ENCODE measurements around the gene TTC16. TPM values are rescaled to one million over a fixed set of nuclear protein-coding genes. Genes with fewer than 3 reads are reported as not detected.

Gene TTC16
- polyA plus RNA-seq, 1 donor, result 0.03 TPM

GRCh38 chr9:127698386-127698785 lies 17.5 kb upstream of the TTC16 start:
- DNase-seq (ENCODE audit: low read depth), result no peak

- DNase-seq (ENCODE audit: low read depth), result peak; percentile 94
These were observed 16.8 kb upstream of the TTC16 start for GRCh38 chr9:127698985-127699670.

DNA sequence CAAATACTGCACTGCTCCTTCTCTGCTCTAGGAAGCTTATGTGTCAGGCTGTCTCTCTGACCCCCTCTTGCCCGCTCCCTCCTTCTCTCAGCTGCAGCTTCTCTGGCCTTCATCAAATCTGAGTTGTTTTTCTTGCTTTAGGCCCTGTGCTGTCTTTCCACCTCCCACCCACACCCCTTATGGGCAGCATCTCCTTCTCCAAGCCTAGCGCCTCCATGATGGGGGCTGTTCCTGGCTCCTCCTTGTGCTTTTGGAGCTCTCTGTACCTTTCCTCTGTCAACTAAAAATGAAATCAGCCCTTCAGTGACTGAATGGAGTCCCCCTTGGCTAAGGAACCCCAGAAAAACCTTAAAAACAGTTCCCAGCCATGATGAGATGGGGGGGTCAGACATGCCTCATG lies 15.7 kb upstream of the TTC16 start:
- no peak for DNase-seq (ENCODE audit: low read depth)

DNA sequence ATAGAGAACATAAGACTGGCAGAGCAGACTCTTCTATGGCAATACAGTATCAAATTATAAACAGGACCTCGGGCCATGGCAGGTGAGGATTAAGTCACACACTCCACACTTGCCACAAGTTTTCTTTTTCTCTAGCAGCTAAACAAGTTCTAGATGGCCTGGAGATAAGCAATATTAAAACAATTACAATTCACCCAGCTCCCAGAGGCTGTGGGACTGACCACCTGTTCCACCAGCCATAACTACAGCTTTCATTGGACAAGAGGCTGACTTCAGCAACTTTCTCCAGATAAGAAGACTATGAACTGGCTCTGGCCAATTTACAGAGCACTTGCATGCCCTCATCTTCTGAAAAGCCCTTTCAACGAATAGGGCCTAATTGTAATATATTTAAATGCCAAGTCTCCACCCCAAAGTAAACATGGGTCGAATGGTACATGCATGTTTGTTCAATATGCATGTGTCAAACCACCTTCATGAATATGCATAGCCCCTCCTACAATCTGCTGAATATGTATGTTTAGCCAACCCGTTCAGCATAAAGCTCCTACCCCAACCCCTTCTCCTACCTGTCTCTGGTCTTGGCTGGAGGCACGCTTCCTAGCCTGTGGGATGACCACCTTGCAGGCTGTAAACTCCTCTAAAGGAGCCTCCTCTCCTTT lies 15.2 kb upstream of the TTC16 start:
- no peak for DNase-seq (ENCODE audit: low read depth)

- no peak for DNase-seq (ENCODE audit: low read depth)
These were observed 12.5 kb upstream of the TTC16 start for GRCh38 chr9:127703289-127703946.

DNA sequence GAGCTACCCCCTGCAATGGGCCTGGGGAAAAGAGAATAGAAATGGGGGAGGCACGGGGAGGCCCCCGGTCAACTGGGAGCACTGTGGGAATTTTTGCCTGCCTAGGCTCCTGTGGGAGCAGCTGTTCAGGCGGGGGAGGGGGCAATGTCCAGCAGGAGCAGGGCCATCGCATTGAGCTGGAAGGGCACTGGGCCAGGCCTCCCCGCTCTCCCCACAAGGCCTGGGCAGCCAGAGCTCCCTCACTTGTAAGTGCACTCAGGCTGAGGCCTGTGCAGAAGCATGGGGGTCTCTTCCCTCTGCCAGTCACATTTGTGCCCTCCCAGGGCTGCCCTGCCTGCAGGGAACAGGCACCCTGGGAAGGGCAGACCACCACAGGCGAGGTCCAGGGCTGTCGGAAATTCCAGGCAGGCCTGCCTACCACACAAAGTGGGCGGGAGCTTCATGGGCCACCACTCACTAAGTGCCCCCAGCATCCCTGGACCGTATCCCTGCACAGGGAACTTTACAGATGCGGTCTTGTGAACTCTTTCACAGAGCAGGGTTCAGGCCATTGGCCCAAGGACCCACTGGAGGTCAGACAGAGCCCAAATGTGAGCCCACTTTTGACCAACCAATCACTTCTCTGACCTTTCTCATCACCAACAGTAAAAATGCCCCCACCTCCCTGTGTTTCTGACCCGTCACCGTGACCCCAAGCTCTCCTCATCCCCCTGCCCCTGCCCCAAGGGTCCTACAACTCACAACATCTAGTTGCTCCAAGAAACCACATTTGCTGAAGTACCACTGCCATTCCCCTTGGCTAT lies 10.1 kb upstream of the TTC16 start:
- no peak for DNase-seq (ENCODE audit: low read depth)

DNA sequence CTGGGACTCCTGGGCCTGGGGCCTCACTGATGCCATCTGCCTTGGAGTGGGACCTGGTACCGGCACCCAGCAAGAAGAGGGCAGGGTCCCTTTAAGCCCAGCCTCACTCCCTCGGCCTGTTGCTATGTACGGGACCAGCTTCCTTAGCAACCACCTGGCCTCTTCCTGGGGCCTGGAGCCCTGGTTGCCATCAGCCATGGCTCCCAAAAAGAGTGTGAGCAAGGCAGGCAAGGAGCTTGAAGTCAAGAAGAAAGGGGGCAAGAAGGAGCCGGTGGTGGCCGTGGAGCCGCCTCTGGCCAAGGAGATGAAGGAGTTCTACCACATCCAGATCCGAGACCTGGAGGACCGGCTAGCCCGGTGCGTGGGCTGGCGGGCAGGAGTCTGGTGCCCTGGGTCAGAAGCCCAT lies 9.0 kb upstream of the TTC16 start, which contains the start of gene CFAP157:
Gene CFAP157 (plus strand): TSS at position 153 of the 406 bp plus-strand sequence. CDS start 44 bp downstream, at position 197.
- DNase-seq (ENCODE audit: low read depth), result no peak

- no peak for DNase-seq (ENCODE audit: low read depth)
These were observed 8.1 kb upstream of the TTC16 start for GRCh38 chr9:127707766-127708165.

GRCh38 chr9:127708952-127709587 lies 6.8 kb upstream of the TTC16 start:
- DNase-seq (ENCODE audit: low read depth), result no peak

GRCh38 chr9:127710204-127710783 lies 5.6 kb upstream of the TTC16 start:
- no peak for DNase-seq (ENCODE audit: low read depth)

DNA sequence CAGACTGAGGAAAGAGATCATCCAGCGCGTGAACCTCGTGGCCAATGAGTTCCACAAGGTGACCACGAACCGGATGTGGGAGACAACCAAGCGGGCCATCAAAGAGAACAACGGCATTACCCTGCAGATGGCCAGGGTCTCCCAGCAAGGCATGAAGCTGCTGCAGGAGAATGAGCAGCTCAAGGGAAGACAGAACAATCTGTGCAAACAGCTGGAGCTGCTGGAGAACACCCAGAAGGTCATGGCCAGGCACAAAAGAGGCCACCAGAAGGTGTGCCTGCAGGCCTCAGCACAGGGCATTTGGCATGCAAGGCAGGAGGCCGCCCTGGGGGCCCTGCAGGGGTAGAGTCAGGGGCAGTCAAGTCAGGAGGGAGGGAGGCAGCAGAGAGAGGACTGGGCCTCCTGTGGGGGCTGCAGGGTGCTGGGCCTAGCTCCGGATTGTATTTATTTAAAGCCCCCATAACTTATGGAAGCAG lies 4.6 kb upstream of the TTC16 start:
- DNase-seq (ENCODE audit: low read depth), result no peak

DNA sequence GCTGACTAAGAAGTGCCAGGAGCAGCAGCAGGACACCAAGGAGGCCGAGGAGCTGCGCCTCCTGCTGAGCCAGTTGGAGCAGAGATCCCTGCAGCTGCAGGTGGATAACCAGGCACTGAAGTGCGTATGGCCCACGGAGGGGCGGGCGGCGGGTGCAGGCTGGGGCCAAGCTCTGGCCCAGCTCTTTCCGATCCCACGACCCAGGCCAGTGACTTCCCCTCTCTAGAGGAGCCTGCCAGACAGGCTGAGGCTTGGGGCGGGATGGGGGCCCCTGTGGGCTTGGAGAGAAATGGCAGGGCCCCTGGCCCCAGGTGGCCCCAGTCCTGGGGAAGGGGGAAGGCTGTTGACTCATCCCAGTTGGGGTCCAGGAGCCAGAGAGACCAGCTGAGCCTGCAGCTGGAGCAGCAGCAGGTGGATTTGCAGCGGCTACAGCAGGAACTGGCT lies 4.0 kb upstream of the TTC16 start:
- DNase-seq (ENCODE audit: low read depth), result no peak

DNA sequence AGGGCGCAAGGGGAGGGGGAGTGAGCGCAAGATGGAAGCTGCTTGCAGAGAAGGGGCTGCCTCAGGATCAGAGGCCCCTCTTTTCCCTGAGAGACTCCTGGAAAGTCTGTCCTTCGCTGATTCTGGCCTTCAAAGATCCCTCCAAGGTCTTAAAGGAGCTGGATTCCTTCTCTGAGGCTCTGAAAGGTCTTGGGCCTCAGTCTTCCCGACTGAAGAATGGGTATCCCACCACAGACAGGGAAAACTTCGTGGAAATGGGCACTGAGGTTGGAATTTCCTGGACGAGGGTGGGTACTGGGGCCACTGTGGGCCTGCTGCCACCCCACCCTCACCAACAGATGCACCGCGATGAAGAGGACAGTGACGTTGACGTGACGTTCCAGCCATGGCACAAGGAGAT lies 3.5 kb upstream of the TTC16 start:
- DNase-seq (ENCODE audit: low read depth), result no peak

DNA sequence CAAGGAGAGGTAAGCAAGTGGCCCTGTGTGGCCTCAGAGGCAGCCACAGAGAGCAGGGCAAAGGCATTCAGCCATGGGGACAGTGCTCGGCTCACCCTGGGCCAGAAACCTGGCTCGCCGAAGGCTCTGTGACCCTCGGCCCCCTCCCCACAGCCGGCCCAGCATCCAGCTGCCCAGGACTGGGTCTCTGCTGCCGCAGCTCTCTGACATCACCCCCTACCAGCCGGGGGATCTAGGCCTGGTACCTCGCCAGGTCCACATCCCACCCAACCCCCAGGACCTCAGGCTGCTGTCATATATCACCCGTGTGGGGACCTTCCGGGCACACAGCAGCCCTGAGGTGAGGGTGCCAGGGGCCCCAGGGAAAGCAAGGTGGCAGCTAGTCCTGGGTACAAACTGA lies 3.0 kb upstream of the TTC16 start:
- DNase-seq (ENCODE audit: low read depth), result no peak

DNA sequence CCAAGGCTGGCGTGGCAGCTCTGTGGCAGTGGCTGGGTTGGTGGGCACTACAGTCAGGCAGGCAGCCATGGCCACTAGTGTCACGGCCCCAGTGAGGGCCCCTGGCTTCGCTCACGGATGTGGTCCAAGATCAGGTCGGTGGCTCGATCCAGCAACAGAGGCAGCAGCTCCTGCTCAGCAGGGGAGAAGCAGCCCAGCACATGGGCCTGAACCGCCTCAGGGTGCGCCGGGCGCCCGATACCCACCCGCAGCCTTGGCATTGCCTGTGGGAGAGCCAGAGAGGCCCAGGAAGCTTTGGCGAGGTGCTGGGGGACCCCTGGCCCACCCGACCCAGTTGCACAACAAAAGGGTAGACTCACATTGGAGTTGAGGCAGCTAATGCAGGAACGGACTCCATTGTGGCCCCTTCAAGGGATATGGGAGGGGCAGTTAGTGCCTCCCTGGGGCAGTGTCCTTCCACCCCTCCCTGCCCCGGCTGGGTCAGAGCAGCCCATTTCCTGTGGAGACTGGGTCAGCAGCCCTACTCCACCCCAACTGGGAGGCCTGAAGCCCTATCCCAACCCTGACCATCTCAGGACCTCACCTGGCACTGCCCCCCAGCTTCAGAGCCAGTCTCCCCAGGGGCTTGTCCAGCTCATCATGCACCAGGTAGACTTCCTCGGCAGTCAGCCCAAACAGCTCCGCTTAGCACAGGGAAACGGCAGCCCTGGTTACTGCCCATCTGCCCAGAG lies 1.7 kb upstream of the TTC16 start:
- no peak for DNase-seq (ENCODE audit: low read depth)

- no peak for DNase-seq (ENCODE audit: low read depth)
These were observed 869 bp upstream of the TTC16 start for GRCh38 chr9:127714951-127715469.

GRCh38 chr9:127716412-127716811 lies 533 bp downstream of the TTC16 start:
- no peak for DNase-seq (ENCODE audit: low read depth)

- no peak for DNase-seq (ENCODE audit: low read depth)
These were observed 1.9 kb downstream of the TTC16 start for GRCh38 chr9:127717766-127718165.

DNA sequence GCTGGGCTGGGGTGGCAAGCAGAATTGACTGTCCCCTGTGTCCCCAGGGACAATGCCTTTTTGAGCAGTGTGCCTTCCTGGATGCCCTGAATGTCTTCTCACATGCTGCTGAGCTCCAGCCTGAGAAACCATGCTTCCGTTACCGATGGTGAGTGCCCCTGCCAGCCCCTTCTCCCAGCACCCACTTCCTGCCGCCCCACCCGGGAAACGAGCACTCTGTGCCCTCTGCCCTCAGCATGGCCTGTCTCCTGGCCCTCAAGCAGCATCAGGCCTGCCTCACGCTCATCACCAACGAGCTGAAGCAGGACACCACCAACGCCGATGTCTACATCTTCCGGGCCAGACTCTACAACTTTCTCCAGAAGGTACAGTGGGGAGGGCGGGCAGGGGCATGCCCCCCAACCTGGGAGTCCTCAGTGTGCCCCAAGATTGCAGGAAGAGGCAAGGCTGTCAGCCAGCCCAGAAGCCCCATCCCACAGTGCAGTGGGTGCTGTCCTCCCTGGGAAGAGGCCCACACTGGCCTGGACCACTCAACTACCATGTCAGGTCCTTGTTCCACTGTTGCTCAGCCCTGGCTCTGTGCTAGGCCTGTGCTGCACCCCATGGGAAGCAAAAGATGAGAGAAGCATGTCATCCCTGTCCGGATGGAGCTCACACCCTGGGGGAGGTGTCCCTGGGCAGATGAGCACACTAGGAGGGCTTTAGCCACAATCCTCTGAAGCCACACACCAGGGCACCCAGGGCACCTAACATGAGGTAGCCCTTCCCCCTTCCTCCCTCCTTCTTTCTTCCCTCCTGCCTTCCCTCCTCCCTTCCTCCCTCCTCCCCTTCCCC lies 4.4 kb downstream of the TTC16 start:
- DNase-seq (ENCODE audit: low read depth), result no peak

Measured in forelimb muscle (tissue), 1 donor.